ENCODE data around the gene RHAG.

GRCh38 chr6:49576618-49577017 lies 60.0 kb downstream of the RHAG start:
- no peak for TF ChIP-seq EP300 (IDR thresholded peaks at IDR 0.05)
- TF ChIP-seq, protein P1, sequence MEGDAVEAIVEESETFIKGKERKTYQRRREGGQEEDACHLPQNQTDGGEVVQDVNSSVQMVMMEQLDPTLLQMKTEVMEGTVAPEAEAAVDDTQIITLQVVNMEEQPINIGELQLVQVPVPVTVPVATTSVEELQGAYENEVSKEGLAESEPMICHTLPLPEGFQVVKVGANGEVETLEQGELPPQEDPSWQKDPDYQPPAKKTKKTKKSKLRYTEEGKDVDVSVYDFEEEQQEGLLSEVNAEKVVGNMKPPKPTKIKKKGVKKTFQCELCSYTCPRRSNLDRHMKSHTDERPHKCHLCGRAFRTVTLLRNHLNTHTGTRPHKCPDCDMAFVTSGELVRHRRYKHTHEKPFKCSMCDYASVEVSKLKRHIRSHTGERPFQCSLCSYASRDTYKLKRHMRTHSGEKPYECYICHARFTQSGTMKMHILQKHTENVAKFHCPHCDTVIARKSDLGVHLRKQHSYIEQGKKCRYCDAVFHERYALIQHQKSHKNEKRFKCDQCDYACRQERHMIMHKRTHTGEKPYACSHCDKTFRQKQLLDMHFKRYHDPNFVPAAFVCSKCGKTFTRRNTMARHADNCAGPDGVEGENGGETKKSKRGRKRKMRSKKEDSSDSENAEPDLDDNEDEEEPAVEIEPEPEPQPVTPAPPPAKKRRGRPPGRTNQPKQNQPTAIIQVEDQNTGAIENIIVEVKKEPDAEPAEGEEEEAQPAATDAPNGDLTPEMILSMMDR (IDR thresholded peaks at IDR 0.05): no peak
